SW 1271 (cell line): Measurements from ENCODE around the gene C15orf61.

Source experiments
- DNase-seq, 2 experiments: peaks; one replicate each; lab custom pipeline; 2025; lab: John Stamatoyannopoulos, UW

C15orf61 gene

GRCh38 chr15:67549736-67550135 lies 28.8 kb downstream of the C15orf61 start:
- no peak for DNase-seq

GRCh38 chr15:67550522-67550921 lies 29.6 kb downstream of the C15orf61 start:
- DNase-seq: no peak

- no peak for DNase-seq
Measured at GRCh38 chr15:67551207-67551743, 30.3 kb downstream of the C15orf61 start.

GRCh38 chr15:67554580-67554979 lies 33.6 kb downstream of the C15orf61 start:
- no peak for DNase-seq

GRCh38 chr15:67556976-67557570 lies 36.1 kb downstream of the C15orf61 start:
- no peak for DNase-seq

GRCh38 chr15:67558502-67558901 lies 37.6 kb downstream of the C15orf61 start:
- no peak for DNase-seq

GRCh38 chr15:67559158-67559557 lies 38.2 kb downstream of the C15orf61 start:
- no peak for DNase-seq

- no peak for DNase-seq
Measured at GRCh38 chr15:67559576-67559975, 38.6 kb downstream of the C15orf61 start.

- DNase-seq: no peak
Measured at GRCh38 chr15:67560320-67560719, 39.4 kb downstream of the C15orf61 start.

GRCh38 chr15:67563092-67563491 lies 42.2 kb downstream of the C15orf61 start:
- no peak for DNase-seq

GRCh38 chr15:67564021-67564967 lies 43.4 kb downstream of the C15orf61 start:
- DNase-seq: no peak

GRCh38 chr15:67564968-67565345 lies 44.0 kb downstream of the C15orf61 start:
- no peak for DNase-seq

- no peak for DNase-seq
Measured at GRCh38 chr15:67569668-67570067, 48.7 kb downstream of the C15orf61 start.

- no peak for DNase-seq
Measured at GRCh38 chr15:67570875-67571647, 50.1 kb downstream of the C15orf61 start.

- no peak for DNase-seq
Measured at GRCh38 chr15:67571648-67572415, 50.9 kb downstream of the C15orf61 start.

GRCh38 chr15:67573194-67573593 lies 52.3 kb downstream of the C15orf61 start:
- DNase-seq: no peak

- DNase-seq: no peak
Measured at GRCh38 chr15:67575039-67575502, 54.1 kb downstream of the C15orf61 start.

- DNase-seq: no peak
Measured at GRCh38 chr15:67578020-67578600, 57.2 kb downstream of the C15orf61 start.

- no peak for DNase-seq
Measured at GRCh38 chr15:67579164-67579563, 58.2 kb downstream of the C15orf61 start.
